T-helper 1 cell (primary cell): ENCODE results near the gene USP31.
A peak's percentile ranks its signal among the peaks of the same experiment; 100 is the strongest.

ENCODE experiments used
- DNase-seq, 5 donors: peaks; one replicate each; pipeline ENCODE4 v3.0.0-alpha.2; 2012 to 2020
- total RNA-seq, 4 donors: gene quantifications; one replicate each; lab custom pipeline; 2026; lab: John Stamatoyannopoulos, UW

The USP31 gene, protein sequence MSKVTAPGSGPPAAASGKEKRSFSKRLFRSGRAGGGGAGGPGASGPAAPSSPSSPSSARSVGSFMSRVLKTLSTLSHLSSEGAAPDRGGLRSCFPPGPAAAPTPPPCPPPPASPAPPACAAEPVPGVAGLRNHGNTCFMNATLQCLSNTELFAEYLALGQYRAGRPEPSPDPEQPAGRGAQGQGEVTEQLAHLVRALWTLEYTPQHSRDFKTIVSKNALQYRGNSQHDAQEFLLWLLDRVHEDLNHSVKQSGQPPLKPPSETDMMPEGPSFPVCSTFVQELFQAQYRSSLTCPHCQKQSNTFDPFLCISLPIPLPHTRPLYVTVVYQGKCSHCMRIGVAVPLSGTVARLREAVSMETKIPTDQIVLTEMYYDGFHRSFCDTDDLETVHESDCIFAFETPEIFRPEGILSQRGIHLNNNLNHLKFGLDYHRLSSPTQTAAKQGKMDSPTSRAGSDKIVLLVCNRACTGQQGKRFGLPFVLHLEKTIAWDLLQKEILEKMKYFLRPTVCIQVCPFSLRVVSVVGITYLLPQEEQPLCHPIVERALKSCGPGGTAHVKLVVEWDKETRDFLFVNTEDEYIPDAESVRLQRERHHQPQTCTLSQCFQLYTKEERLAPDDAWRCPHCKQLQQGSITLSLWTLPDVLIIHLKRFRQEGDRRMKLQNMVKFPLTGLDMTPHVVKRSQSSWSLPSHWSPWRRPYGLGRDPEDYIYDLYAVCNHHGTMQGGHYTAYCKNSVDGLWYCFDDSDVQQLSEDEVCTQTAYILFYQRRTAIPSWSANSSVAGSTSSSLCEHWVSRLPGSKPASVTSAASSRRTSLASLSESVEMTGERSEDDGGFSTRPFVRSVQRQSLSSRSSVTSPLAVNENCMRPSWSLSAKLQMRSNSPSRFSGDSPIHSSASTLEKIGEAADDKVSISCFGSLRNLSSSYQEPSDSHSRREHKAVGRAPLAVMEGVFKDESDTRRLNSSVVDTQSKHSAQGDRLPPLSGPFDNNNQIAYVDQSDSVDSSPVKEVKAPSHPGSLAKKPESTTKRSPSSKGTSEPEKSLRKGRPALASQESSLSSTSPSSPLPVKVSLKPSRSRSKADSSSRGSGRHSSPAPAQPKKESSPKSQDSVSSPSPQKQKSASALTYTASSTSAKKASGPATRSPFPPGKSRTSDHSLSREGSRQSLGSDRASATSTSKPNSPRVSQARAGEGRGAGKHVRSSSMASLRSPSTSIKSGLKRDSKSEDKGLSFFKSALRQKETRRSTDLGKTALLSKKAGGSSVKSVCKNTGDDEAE (N-terminal part only)
- total RNA-seq: 8.9 to 9.6 (median 9.3) reads per million in 4 donors

GRCh38 chr16:23149267-23149992 is at the start of gene USP31:
Gene USP31, minus strand, starts transcription at chr16:23149452. Its CDS starts 182 bp downstream, at chr16:23149270.
- DNase-seq: peak; percentile 79 to 93 (median 83)

DNA sequence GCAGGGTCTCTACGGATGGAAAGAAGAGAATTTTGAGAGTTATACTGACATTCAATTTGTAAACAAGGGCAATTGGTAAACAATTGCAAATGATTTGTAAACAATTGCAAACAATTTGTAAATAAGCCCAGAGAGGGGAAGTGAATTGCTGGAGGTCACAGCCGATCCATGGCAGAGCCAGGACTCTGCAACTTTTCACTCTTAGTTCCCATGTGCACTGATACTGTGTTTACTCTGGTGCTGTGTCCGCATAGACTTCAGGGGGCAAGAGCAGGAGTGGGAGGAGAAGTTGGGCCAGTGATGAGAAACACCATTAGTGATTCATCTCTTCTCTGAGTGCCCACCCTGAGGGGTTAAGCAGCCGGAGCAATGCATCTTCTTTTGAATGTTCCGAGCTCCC is 47.3 kb upstream of the USP31 start:
- no peak for DNase-seq

DNA sequence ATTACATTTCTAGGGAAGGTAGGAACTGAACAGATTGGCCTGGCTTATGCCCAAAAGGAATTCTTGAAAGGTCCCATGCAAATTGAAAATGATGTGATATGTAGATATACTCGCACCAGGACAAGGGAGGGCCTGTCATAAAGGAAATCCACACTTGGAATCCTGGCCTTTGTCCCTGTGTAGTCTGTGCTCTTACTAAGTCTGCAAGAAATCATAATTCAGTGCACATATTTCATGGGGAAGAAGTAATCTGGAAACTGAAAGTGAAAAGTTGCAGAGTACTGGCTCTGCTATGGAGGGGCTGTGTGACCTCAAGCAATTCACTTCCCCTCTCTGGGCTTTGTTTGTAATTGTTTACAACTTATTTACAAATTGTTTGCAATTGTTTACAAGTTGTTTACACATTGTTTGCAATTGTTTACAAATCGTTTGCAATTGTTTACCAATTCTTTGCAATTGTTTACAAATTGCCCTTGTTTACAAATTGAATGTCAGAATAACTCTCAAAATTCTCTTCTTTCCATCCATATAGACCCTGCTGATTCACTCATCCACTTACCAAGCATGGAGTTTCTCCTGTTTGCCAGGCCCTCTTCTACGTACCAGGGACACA is 46.2 kb upstream of the USP31 start:
- DNase-seq: no peak

- no peak for DNase-seq
Measured at GRCh38 chr16:23194497-23195221, 45.4 kb upstream of the USP31 start.

- DNase-seq: no peak
Measured at GRCh38 chr16:23188911-23189310, 39.7 kb upstream of the USP31 start.

DNA sequence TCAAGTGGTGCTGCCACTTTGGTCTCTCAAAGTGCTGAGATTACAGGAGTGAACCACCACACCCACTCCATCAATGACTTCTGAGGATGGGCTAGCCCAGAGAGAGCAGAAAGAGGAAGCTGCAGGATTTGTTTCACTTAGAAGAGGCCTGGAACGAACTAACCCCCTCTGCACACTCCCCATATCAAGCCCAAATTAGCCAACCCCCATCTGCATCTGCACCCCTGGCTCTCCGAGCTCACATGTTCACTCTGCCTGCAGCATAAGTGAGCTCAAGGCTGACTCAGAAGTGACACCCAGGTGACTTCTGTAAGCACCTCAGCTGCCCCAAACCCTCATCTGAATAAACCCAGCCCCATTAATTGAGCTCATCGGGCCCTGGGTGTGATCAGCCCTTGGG is 38.1 kb upstream of the USP31 start:
- DNase-seq: no peak

- no peak for DNase-seq
Measured at GRCh38 chr16:23186171-23186570, 36.9 kb upstream of the USP31 start.

GRCh38 chr16:23185656-23186055 is 36.4 kb upstream of the USP31 start:
- DNase-seq: no peak

- DNase-seq: no peak
Measured at GRCh38 chr16:23183543-23183862, 34.3 kb upstream of the USP31 start.

- DNase-seq: peak in 1 of 5 donors; percentile 10
Measured at GRCh38 chr16:23182679-23183542, 33.7 kb upstream of the USP31 start, which contains the start of gene SCNN1G. Gene SCNN1G, plus strand, starts transcription at chr16:23182745. Its CDS starts 3,527 bp downstream, at chr16:23186272.

DNA sequence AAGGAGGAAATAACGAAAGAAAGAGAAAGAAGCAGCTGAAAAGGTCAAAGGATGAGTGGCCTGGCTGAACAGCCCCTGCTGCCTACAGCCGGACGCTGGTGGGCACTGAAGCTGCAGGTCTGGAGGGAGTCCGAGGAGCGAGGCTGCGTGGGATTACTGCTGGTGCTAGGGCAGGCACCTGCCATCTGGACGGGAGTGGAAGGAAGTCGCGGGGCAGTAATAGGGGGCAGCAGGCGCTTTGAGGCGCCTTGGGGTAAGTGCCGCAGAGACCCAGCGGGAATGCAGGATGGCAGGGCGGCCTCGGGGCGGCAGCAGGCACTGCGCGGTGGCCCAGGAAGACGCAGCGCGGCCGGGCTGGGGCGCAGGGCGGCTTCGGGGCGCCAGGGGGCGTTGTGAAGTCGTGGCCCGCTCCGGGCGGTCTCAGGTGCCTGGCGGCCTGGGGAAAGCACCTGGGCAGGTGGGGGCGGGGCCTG is 33.0 kb upstream of the USP31 start:
- peak; percentile 41 to 63 (median 62) for DNase-seq

- DNase-seq: no peak
Measured at GRCh38 chr16:23181506-23181905, 32.3 kb upstream of the USP31 start.

GRCh38 chr16:23175651-23176050 is 26.4 kb upstream of the USP31 start:
- no peak for DNase-seq

DNA sequence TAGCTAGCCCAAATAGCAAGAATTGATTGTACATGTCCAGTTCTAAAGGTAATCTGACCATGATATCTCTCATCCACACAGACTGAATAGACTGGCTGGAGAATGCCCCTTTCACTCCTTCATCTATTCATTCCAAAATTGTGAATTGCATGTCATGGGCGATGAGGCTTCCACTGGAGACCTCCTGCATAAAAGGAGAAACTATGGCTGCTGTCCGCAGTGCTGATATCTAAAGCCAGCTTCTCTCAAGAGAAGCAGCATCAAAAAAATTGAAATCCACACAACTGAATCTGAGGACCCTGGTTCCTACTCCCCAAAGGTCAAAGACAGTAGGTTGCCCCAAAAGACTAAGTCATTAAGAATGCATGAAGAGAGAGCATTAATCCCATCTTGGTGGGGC is 25.4 kb upstream of the USP31 start:
- DNase-seq: no peak

DNA sequence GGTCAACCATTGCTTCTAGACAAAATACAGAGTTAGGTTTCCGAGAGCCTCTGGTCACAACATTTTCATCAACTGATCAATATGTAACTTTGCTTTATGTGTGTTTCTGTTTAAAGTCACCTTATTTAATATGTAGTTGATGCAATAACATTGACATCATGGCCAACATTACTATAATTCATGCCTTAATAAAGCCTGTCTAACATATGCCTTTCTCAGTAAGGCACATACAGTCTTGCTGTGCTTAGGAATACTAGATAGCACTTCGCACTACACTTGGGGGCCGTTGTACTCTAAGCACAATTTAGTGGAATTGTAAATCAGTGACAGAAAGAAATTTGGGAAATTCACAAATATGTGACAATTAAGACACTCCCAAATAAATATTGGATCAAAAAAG is 23.7 kb upstream of the USP31 start:
- no peak for DNase-seq

DNA sequence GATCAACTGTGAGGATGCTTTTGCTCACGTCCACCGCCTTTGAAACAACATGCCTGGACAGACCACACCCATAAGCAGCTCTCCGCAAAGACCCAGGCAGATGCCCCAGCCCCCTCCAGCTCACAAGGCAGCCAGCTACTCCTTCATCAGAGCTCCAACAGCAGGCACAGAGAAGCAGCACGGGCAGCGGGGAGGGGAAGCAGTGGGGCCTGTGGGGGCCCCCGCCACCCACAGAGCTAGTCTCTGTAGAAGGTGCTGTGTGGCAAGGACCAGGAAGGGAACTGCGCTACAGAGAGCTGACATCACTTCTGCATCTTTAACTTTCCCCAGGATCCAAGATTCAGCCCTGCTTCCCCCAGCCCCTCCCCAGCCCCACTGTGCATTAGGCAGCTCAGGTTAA is 23.3 kb upstream of the USP31 start:
- DNase-seq: no peak

GRCh38 chr16:23164736-23165135 is 15.5 kb upstream of the USP31 start:
- no peak for DNase-seq

DNA sequence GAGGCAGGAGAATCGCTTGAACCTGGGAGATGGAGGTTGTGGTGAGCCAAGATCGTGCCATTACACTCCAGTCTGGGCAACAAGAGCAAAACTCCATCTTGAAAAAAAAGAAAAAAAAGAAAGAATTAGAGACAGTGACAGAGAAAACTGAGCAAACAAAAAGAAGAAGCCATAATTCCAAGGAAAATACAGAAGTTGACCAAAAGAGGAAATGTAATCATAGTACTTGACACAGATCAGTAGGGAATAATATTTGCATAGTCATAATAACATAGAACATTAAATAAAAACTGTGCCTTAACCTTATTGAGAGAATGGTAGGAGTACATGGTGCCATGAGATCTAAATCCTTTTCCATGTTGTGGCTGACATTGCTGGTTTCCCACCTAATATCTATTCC is 14.7 kb upstream of the USP31 start:
- DNase-seq: no peak

GRCh38 chr16:23160574-23160973 is 11.3 kb upstream of the USP31 start:
- DNase-seq: no peak

- no peak for DNase-seq
Measured at GRCh38 chr16:23160082-23160481, 10.8 kb upstream of the USP31 start.
